ENCODE data around the gene PTGDS. TPM values are rescaled to one million over a fixed set of nuclear protein-coding genes. Genes with fewer than 3 reads are reported as not detected.

PTGDS gene
- total RNA-seq, 1 donor from 2014 or later: not detected

DNA sequence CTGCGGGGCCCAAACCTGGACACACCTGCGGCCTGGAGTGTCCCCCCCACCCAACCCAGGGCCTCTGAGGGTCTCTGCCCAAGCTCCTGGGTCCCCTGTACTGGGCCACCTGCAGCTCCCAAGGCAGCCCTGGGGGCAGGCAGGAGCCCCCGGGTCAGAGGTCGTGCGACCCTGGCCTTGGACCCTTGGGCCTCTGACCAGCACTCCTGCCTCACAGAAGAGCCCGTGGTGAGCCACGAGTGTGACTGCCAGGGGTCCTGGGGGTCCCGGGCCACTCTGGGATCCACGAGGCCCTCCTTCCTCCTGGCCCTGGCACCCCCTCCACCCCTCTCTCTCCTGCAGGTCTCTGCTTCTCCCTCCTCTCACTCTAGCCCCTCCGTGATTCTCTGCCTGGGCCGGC, 5.0 kb upstream of the PTGDS start:
- DNase-seq: no peak
- TF ChIP-seq, protein P1, sequence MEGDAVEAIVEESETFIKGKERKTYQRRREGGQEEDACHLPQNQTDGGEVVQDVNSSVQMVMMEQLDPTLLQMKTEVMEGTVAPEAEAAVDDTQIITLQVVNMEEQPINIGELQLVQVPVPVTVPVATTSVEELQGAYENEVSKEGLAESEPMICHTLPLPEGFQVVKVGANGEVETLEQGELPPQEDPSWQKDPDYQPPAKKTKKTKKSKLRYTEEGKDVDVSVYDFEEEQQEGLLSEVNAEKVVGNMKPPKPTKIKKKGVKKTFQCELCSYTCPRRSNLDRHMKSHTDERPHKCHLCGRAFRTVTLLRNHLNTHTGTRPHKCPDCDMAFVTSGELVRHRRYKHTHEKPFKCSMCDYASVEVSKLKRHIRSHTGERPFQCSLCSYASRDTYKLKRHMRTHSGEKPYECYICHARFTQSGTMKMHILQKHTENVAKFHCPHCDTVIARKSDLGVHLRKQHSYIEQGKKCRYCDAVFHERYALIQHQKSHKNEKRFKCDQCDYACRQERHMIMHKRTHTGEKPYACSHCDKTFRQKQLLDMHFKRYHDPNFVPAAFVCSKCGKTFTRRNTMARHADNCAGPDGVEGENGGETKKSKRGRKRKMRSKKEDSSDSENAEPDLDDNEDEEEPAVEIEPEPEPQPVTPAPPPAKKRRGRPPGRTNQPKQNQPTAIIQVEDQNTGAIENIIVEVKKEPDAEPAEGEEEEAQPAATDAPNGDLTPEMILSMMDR (IDR thresholded peaks at IDR 0.05; ENCODE audit: partially characterized antibody, unreplicated experiment): no peak
- no peak overlapping the region for H3K27ac Mint-ChIP-seq (ENCODE audit: unreplicated experiment)

DNA sequence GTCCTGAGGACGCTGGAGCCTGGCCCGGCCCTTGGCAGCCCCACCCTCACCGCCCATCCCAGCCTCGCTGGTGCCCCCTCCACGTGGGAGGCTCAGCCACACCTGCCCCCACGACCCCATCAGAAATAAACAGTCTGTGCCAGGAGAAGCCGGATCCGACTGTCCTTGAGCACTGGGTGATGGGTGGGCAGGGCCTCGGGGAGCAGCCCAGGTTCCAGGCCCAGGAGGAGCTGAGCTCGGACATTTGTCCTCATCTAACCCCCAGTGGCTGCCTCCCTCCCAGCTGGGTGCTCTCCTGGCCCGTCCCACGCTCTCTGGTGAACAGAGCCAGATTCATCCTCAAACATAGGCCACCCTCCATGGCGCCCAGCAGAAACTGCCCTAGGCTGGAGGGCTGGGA, 4.6 kb upstream of the PTGDS start:
- Mint-ChIP-seq H3K4me3 (ENCODE audit: unreplicated experiment) (no peak overlapping the region), H3K4me1 (ENCODE audit: low read depth, unreplicated experiment) (no peaks in the 10 kb centered on the region), H3K27ac (ENCODE audit: unreplicated experiment) (no peak overlapping the region), H3K27me3 (ENCODE audit: unreplicated experiment) (no peaks in the 10 kb centered on the region), H3K9me3 (ENCODE audit: unreplicated experiment) (peaks cover 2% of the 10 kb centered on the region), H3K36me3 (ENCODE audit: unreplicated experiment) (no peaks in the 10 kb centered on the region)
- TF ChIP-seq, protein P1 (IDR thresholded peaks at IDR 0.05; ENCODE audit: partially characterized antibody, unreplicated experiment): no peak
- DNase-seq: no peak

More for the DNA sequence above, 5.0 kb upstream of the PTGDS start:
- Mint-ChIP-seq H3K36me3 (ENCODE audit: unreplicated experiment) (no peaks in the 10 kb centered on the region), H3K27me3 (ENCODE audit: unreplicated experiment) (no peaks in the 10 kb centered on the region), H3K4me1 (ENCODE audit: low read depth, unreplicated experiment) (no peaks in the 10 kb centered on the region), H3K9me3 (ENCODE audit: unreplicated experiment) (peaks cover 2% of the 10 kb centered on the region), H3K4me3 (ENCODE audit: unreplicated experiment) (no peak overlapping the region)

DNA sequence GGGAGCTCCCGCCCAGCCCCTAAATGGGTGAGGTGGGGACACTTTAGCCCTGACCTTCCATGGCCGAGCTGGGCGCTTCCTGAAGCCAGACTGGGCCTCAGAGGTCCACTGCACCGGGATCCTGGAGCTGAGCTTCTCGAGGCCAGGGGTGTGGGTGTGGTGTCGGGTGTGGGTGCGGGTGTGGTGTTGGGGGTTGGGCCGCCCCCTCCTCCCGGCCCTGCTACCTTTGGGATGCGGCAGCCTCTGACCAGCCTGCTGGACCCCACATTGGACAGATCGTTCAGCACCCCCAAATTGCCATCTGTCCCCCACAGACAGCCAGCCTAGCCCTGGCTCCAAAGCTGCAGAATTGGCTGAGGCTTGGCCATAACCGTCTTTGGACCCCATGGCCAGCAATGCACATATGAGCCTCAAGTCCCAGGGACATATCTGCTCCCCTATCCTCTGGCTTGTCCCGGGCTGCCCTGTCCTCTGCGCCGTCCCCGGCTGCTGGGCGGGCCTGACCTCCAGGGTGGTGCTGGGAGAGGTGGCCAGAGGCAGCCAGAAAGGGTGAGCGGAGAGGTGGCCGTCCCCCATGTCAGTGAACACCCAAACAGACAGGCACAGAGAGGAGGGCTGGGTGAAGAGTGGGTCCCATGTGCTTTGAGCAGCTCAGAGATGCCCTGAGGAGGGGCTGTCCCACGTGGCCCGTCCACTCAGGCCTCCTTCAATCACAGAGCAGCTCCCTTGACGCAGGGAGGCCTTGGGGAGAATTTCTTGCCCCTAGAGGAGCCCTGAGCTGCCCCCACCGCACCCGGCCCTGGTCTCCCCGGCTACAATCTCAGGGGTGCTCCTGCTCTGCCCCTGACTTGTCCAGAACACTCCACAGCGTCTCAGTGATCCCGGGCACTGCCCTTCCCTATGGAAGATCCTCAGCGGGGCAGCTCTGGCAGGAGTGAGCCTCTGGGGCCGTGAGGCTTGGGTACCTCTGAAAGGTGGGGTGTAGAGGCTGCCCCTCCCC, 3.4 kb upstream of the PTGDS start:
- Mint-ChIP-seq H3K27me3 (ENCODE audit: unreplicated experiment) (no peaks in the 10 kb centered on the region), H3K9me3 (ENCODE audit: unreplicated experiment) (peaks cover 2% of the 10 kb centered on the region), H3K27ac (ENCODE audit: unreplicated experiment) (no peak overlapping the region), H3K4me1 (ENCODE audit: low read depth, unreplicated experiment) (no peaks in the 10 kb centered on the region), H3K4me3 (ENCODE audit: unreplicated experiment) (no peak overlapping the region), H3K36me3 (ENCODE audit: unreplicated experiment) (no peaks in the 10 kb centered on the region)
- TF ChIP-seq, protein P1 (IDR thresholded peaks at IDR 0.05; ENCODE audit: partially characterized antibody, unreplicated experiment): no peak
- DNase-seq: no peak

DNA sequence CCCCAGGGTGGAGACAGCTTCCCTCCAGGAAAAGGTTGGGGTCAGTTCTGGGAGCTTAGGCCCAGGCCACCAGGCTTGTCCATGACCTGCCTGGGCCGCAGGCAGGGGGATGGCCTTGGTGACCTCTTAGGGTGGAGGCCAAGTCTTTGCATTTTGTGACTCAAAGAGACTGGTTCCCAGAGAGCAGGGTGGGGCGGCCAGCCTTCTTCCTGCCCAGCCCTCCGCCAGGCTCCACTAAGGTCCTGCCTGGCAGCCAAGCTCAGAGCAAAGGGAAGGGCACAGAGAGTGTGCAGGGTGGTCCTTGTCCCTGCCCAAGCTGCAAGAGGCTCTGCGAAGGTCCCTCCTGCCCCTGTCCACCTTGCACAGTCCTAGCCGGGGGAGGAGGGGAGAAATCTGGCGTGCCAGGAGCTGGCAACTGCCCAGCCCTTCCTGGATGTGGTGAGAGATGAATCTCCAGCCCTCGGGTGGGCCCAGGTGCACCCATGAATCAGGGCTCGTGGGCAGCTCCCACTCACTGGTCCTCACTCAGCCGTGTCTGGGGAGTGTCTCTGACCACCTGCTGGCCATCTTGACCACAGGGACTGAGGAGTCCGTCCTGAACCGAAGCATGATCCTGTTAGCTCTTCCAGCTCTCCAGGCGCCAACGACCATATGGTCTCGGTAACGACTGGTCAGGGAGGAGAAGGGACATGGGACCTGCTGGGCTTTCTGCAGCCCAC, 2.3 kb upstream of the PTGDS start:
- Mint-ChIP-seq H3K27ac (ENCODE audit: unreplicated experiment) (no peak overlapping the region), H3K27me3 (ENCODE audit: unreplicated experiment) (no peaks in the 10 kb centered on the region), H3K4me3 (ENCODE audit: unreplicated experiment) (no peak overlapping the region), H3K4me1 (ENCODE audit: low read depth, unreplicated experiment) (no peaks in the 10 kb centered on the region), H3K36me3 (ENCODE audit: unreplicated experiment) (no peaks in the 10 kb centered on the region), H3K9me3 (ENCODE audit: unreplicated experiment) (peaks cover 2% of the 10 kb centered on the region)
- TF ChIP-seq, protein P1 (IDR thresholded peaks at IDR 0.05; ENCODE audit: partially characterized antibody, unreplicated experiment): no peak
- no peak for DNase-seq

Measured in glutamatergic neuron (in vitro differentiated cells).